ENCODE data around the gene MEI1.
A peak's percentile ranks its signal among the peaks of the same experiment; 100 is the strongest.
"Not testable (repeated sequence)": the region's sequence is repeated elsewhere in the genome, so short reads cannot be mapped to it uniquely, and the experiment has no call there.

Gene MEI1

GRCh38 chr22:41682033-41682807 is 17.1 kb upstream of the MEI1 start:
- peak; percentile 44 to 70 for DNase-seq

GRCh38 chr22:41683052-41683451 is 16.3 kb upstream of the MEI1 start:
- DNase-seq = no peak

GRCh38 chr22:41683616-41684015 is 15.7 kb upstream of the MEI1 start:
- DNase-seq = no peak

GRCh38 chr22:41684194-41684593 is 15.1 kb upstream of the MEI1 start:
- DNase-seq = no peak

- not testable (repeated sequence) for DNase-seq
These were observed 12.4 kb upstream of the MEI1 start for GRCh38 chr22:41686890-41687289.

- peak in 1 of 2 experiments; percentile 25 for DNase-seq
These were observed 11.4 kb upstream of the MEI1 start for GRCh38 chr22:41687901-41688364.

GRCh38 chr22:41688365-41689211 is 10.7 kb upstream of the MEI1 start, which contains the start of gene SNU13:
SNU13 (minus strand) TSS chr22:41688867; CDS start chr22:41688796, 71 bp downstream.
- DNase-seq = peak; percentile 84 to 91

- no peak for DNase-seq
These were observed 8.8 kb upstream of the MEI1 start for GRCh38 chr22:41690476-41690875.

- DNase-seq = no peak
These were observed 4.1 kb upstream of the MEI1 start for GRCh38 chr22:41695211-41695610.

GRCh38 chr22:41696703-41697102 is 2.6 kb upstream of the MEI1 start:
- DNase-seq = no peak

GRCh38 chr22:41697126-41697775 is 2.1 kb upstream of the MEI1 start:
- DNase-seq = peak; percentile 75 to 79

- DNase-seq = no peak
These were observed 733 bp downstream of the MEI1 start for GRCh38 chr22:41700108-41700364.

GRCh38 chr22:41702763-41703162 is 3.5 kb downstream of the MEI1 start:
- DNase-seq = no peak

- no peak for DNase-seq
These were observed 10.0 kb downstream of the MEI1 start for GRCh38 chr22:41709341-41709740.

GRCh38 chr22:41713004-41713403 is 13.7 kb downstream of the MEI1 start:
- no peak for DNase-seq

- no peak for DNase-seq
These were observed 23.2 kb downstream of the MEI1 start for GRCh38 chr22:41722496-41722895.

- DNase-seq = no peak
These were observed 26.3 kb downstream of the MEI1 start for GRCh38 chr22:41725510-41726110.

- DNase-seq = no peak
These were observed 32.3 kb downstream of the MEI1 start for GRCh38 chr22:41731609-41732008.

- no peak for DNase-seq
These were observed 32.9 kb downstream of the MEI1 start for GRCh38 chr22:41732096-41732772.

GRCh38 chr22:41733241-41733640 is 33.9 kb downstream of the MEI1 start:
- not testable (repeated sequence) for DNase-seq

GRCh38 chr22:41739576-41739975 is 40.3 kb downstream of the MEI1 start:
- DNase-seq = no peak

- no peak for DNase-seq
These were observed 43.6 kb downstream of the MEI1 start for GRCh38 chr22:41742918-41743317.

GRCh38 chr22:41745968-41746367 is 46.7 kb downstream of the MEI1 start:
- no peak for DNase-seq

All from NCI-H2081 (cell line).